HUES48 (cell line): ENCODE measurements around the gene OR7C1.
A peak's percentile ranks its signal among the peaks of the same experiment; 100 is the strongest.
"Not testable (repeated sequence)": the region's sequence is repeated elsewhere in the genome, so short reads cannot be mapped to it uniquely, and the experiment has no call there.

Experiments used
- H3K27ac ChIP-seq: one replicate; pipeline ENCODE4 v1.7.0; 2013; ENCODE audit warnings: low read depth, low read length, inconsistent platforms
- H3K27me3 ChIP-seq: 2 replicates; pipeline ENCODE4 v1.6.1; 2013; ENCODE audit warnings: mild to moderate bottlenecking, low read length; ENCODE audit not compliant: control insufficient read depth, insufficient read depth
- H3K36me3 ChIP-seq: 2 replicates; pipeline ENCODE4 v1.6.1; 2013; ENCODE audit warnings: low read length; ENCODE audit not compliant: control insufficient read depth, insufficient read depth
- H3K4me1 ChIP-seq: 2 replicates; pipeline ENCODE4 v1.6.1; 2013; ENCODE audit warnings: mild to moderate bottlenecking, low read length; ENCODE audit not compliant: control insufficient read depth, insufficient read depth
- H3K4me3 ChIP-seq: 2 replicates; pipeline ENCODE4 v1.5.1; 2013; ENCODE audit warnings: mild to moderate bottlenecking, low read depth, low read length
- H3K9ac ChIP-seq: 2 replicates; pipeline ENCODE4 v1.6.1; 2013; ENCODE audit warnings: mild to moderate bottlenecking, low read depth, low read length, moderate library complexity
- H3K9me3 ChIP-seq: 2 replicates; pipeline ENCODE4 v1.6.1; 2013; ENCODE audit warnings: low read length; ENCODE audit not compliant: control insufficient read depth, insufficient read depth

OR7C1 gene

GRCh38 chr19:14765841-14766240 lies 69.1 kb downstream of the OR7C1 start:
- H3K9ac ChIP-seq, H3K4me3 ChIP-seq, H3K36me3 ChIP-seq, H3K27ac ChIP-seq, H3K9me3 ChIP-seq, H3K27me3 ChIP-seq, H3K4me1 ChIP-seq: not testable (repeated sequence)

- not testable (repeated sequence) for H3K27ac ChIP-seq, H3K4me3 ChIP-seq, H3K9ac ChIP-seq, H3K4me1 ChIP-seq, H3K36me3 ChIP-seq, H3K27me3 ChIP-seq, H3K9me3 ChIP-seq
Measured at GRCh38 chr19:14765403-14765802, 69.6 kb downstream of the OR7C1 start.

GRCh38 chr19:14764401-14764800 lies 70.6 kb downstream of the OR7C1 start:
- Histone ChIP-seq H3K27ac (no peak overlapping the region), H3K9me3 (no peaks in the 10 kb centered on the region), H3K4me3 (no peak overlapping the region), H3K4me1 (peaks cover 6% of the 10 kb centered on the region; the same call in 1 of the 2 replicates), H3K36me3 (no peaks in the 10 kb centered on the region), H3K9ac (no peak overlapping the region), H3K27me3 (no peaks in the 10 kb centered on the region)

- no peaks in the 10 kb centered on the region for H3K27me3 ChIP-seq
- H3K4me3 ChIP-seq: no peak overlapping the region
- H3K9me3 ChIP-seq: no peaks in the 10 kb centered on the region
- H3K36me3 ChIP-seq: no peaks in the 10 kb centered on the region
- H3K4me1 ChIP-seq: peaks cover 9% of the 10 kb centered on the region; the same call in 1 of the 2 replicates
- H3K27ac ChIP-seq: no peak overlapping the region
- no peak overlapping the region for H3K9ac ChIP-seq
Measured at GRCh38 chr19:14763497-14764145, 71.4 kb downstream of the OR7C1 start.

GRCh38 chr19:14762111-14762510 lies 72.9 kb downstream of the OR7C1 start:
- no peak overlapping the region for H3K4me3 ChIP-seq
- no peak overlapping the region for H3K9ac ChIP-seq
- H3K4me1 ChIP-seq: peaks cover 9% of the 10 kb centered on the region; the same call in 1 of the 2 replicates
- no peak overlapping the region for H3K27ac ChIP-seq
- H3K36me3 ChIP-seq: no peaks in the 10 kb centered on the region
- H3K27me3 ChIP-seq: no peaks in the 10 kb centered on the region
- H3K9me3 ChIP-seq: no peaks in the 10 kb centered on the region

GRCh38 chr19:14761607-14762006 lies 73.4 kb downstream of the OR7C1 start:
- H3K4me3 ChIP-seq: no peak overlapping the region
- H3K9ac ChIP-seq: no peak overlapping the region
- H3K36me3 ChIP-seq: no peaks in the 10 kb centered on the region
- H3K4me1 ChIP-seq: peaks cover 9% of the 10 kb centered on the region; the same call in 1 of the 2 replicates
- H3K9me3 ChIP-seq: no peaks in the 10 kb centered on the region
- H3K27me3 ChIP-seq: no peaks in the 10 kb centered on the region
- no peak overlapping the region for H3K27ac ChIP-seq

GRCh38 chr19:14758816-14759215 lies 76.2 kb downstream of the OR7C1 start:
- Histone ChIP-seq H3K9me3 (no peaks in the 10 kb centered on the region), H3K4me3 (peak overlapping the region; percentile 35), H3K36me3 (no peaks in the 10 kb centered on the region), H3K27me3 (no peaks in the 10 kb centered on the region), H3K9ac (peak overlapping the region; percentile 79), H3K4me1 (peaks cover 9% of the 10 kb centered on the region; the same call in 1 of the 2 replicates), H3K27ac (peak overlapping the region; percentile 77)

GRCh38 chr19:14748601-14749000 lies 86.4 kb downstream of the OR7C1 start:
- no peak overlapping the region for H3K9ac ChIP-seq
- H3K36me3 ChIP-seq: no peaks in the 10 kb centered on the region; the same call in 1 of the 2 replicates

More at GRCh38 chr19:14748601-14749000, 86.4 kb downstream of the OR7C1 start:
- Histone ChIP-seq H3K4me1 (no peaks in the 10 kb centered on the region), H3K4me3 (no peak overlapping the region), H3K27ac (no peak overlapping the region), H3K27me3 (no peaks in the 10 kb centered on the region), H3K9me3 (no peaks in the 10 kb centered on the region)
